Measurements from ENCODE around the gene MDGA2.
"Not testable (repeated sequence)": the region's sequence is repeated elsewhere in the genome, so short reads cannot be mapped to it uniquely, and the experiment has no call there.

DNA sequence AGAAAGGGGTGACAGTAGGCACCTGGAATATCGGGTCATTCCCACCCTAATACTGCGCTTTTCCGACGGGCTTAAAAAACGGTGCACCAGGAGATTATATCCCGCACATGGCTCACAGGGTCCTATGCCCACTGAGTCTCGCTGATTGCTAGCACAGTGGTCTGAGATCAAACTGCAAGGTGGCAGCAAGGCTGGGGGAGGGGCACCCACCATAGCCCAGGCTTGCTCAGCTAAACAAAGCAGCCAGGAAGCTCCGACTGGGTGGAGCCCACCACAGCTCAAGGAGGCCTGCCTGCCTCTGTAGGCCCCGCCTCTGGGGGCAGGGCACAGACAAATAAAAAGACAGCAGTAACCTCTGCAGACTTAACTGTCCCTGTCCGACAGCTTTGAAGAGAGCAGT, 503.5 kb downstream of the MDGA2 start:
- TF ChIP-seq, protein P1, sequence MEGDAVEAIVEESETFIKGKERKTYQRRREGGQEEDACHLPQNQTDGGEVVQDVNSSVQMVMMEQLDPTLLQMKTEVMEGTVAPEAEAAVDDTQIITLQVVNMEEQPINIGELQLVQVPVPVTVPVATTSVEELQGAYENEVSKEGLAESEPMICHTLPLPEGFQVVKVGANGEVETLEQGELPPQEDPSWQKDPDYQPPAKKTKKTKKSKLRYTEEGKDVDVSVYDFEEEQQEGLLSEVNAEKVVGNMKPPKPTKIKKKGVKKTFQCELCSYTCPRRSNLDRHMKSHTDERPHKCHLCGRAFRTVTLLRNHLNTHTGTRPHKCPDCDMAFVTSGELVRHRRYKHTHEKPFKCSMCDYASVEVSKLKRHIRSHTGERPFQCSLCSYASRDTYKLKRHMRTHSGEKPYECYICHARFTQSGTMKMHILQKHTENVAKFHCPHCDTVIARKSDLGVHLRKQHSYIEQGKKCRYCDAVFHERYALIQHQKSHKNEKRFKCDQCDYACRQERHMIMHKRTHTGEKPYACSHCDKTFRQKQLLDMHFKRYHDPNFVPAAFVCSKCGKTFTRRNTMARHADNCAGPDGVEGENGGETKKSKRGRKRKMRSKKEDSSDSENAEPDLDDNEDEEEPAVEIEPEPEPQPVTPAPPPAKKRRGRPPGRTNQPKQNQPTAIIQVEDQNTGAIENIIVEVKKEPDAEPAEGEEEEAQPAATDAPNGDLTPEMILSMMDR (IDR thresholded peaks at IDR 0.05) = not testable (repeated sequence)
- TF ChIP-seq POLR2A (IDR thresholded peaks at IDR 0.05) = not testable (repeated sequence)

All from right lobe of liver (tissue), 4 donors.